Measurements from ENCODE around the gene ACTR6.
A peak's percentile ranks its signal among the peaks of the same experiment; 100 is the strongest.
"Not testable (repeated sequence)": the region's sequence is repeated elsewhere in the genome, so short reads cannot be mapped to it uniquely, and the experiment has no call there.

The ACTR6 gene

DNA sequence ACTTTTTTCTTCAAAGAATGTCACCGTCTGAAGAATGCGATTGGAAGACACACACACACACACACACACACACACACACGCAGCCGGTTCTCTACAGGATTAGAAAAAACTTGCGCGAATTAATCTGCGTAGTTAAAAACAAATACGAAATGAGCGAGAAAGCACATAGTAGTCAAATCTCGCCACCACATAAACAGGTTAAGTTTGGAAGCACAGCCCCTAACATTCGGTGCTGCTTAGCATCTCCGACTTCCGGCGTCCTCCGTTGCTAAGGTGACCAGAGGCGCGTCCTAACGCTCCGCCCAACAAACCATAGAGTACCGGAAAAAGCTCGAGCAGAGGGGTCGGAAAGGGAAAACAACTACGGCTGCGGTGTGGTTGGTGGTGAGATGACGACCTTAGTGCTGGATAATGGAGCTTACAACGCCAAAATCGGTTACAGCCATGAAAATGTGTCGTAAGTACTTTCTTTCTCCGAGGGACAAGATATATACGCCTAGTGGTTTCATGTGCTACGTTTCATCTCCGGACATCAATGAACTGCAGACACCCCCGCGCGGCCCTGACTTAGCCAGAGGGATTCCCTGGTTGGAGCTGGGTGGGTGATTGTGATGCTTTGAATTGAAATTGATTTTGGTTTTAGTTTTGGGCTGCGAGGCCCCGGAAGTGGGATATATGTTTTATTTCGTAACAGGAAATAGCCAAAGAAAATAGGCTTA is at the start of gene ACTR6:
TSS of gene ACTR6 (plus strand) at position 353 of the 719 bp plus-strand sequence. CDS start at position 390, 37 bp downstream.
- peak; percentile 62 for DNase-seq

- no peak for DNase-seq
Observed at GRCh38 chr12:100151769-100152168, 48.8 kb upstream of the ACTR6 start.

DNA sequence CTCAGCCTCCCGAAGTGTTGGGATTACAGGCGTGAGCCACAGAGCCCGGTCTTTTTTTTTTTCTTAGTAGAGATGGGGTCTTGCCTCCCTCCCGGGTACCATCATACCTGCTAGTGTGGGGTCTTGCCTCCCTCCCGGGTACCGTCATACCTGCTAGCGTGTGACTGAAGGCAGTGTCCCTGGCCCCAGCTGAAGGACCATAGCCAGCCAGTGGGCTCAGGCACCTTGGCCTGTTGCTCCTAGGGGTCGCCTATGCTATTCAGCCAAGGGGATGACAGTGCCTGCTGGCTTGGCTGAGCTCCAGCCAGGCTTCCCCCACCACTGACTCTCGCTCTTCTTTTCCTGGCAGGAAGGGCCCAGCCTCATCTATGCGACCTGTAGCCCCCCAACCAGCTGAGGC is 47.5 kb upstream of the ACTR6 start:
- DNase-seq: no peak

- peak; percentile 68 for DNase-seq
Observed at GRCh38 chr12:100154474-100155247, 46.0 kb upstream of the ACTR6 start.

- no peak for DNase-seq
Observed at GRCh38 chr12:100156731-100157426, 43.7 kb upstream of the ACTR6 start.

DNA sequence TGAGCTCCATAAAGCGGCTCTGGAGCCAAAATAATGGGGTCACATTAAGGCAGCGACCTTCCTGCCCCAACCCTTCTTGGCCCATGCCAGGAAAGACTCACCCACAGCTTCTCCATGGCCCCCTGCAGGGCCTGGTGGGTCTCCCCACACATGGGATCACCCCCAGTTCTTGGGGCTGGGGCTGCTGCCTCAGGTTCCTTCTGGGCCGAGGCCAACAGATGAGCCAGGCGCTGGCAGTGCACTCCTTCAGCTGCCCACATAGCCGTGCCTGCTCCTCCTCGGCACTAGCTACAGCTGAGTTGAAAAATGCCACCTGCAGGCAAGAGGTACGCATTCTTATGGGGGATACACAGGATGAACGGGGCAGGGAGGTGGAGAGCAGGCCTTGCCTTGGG is 43.2 kb upstream of the ACTR6 start:
- no peak for DNase-seq

DNA sequence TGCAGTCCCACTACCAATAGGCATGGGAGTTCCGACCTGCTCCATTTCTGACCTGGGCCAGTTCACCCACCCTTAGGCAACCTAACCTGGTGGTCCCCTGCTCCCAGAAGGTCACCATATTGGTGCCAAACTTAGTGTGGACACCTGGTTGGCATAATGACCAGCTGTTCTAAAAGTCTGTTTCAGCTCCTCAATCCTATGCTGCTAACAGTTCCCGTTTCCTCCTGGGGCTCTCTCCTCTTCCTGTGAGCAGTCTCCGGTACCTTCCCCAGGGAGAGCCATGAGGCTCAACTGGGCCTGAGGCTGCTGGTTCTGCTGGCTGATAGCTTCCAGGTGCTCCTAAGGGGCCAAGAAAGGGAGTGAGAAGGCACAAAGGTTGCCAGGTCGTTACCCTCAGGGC is 42.1 kb upstream of the ACTR6 start:
- no peak for DNase-seq

DNA sequence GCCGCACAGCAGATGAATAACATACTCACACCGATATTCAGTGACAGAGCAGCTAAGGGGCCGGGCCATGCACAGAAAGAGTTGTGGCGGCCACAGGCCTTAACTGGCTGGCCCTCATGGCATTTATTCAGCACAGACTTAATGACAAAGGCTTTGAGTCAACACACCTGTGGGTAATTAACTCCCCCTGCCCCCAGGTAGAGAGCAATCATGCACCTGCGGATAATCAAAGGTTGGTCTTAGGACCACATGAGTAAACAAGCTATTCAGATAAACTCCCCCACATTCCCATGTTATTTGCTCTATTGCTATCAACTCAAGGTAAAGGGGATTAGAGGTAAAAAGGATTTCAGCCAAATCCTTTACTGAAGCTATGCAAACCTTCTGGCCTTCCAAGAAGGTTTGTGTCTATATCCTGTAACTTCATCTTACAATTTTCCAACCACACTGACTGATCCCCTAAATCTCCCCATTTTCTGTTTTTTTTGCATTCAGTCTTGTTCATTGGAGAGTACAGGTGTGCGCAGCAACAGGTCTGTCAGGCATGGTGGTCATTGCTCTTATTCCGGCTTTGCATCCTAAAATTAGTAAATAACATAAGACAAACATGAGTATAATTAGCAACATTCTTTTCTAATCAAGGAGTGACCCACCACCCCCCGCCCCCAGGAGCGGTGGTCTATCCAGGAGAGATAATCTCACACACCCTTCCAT is 41.1 kb upstream of the ACTR6 start:
- DNase-seq: no peak

DNA sequence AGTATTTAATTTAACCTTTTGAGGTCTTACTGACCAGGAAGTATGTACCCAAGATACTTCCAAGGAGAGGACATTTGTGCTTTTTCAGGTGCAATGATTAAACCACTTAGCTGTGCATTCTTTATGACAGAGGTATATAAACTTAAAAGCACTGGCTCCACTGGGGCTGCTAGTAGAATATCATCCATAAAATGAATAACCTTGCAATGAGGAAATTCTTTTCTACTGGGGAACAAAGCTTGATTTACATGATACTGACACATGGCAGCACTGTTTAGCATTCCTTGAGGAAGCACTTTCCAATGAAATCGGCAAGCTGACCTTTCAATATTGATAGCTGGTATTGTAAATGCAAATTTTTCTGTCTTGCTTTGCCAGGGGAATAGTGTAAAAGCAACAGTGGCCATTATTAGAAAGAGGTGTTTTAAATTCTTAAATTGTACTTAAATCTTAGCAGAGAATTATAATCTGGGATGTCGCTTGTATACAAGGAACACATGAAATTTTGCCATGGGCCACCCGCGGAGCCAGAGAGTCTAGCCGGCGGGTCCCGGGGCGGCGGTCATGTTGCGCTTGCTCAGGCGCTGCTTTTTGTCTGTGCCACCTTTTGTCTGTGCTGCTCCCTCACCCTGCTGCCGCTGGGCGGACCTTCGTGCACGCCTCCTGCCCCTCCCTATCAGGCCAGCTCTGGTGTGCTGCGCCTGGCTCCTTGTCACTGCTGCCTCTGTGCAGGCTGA is 37.0 kb upstream of the ACTR6 start:
- DNase-seq: peak; percentile 92

DNA sequence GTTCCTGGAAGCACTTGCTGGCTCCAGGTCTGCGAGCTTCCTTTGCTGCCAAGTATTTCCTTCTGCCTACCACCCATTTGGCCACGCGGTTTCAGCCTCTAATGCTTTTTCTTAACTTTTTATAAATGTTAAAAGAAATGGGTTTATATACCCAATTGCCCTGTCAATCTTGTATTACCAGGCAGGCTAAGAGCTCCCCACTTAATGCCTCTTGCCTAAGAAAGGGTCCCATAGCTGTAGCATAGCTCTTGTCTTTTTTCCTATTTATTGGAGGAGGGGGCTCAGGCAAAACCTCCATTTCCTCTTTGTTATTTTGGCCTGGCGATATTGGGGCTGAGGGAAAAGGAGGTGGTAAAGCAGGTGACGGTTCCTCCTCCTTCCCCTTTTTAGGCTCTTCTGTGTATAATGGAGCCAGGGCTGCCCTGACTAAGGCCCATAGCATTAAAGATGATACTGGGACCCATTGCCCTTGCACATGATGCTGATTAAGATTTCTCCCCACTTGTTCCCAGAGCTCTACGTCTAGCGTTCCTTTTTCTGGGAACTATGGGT is 36.4 kb upstream of the ACTR6 start:
- DNase-seq: no peak

DNA sequence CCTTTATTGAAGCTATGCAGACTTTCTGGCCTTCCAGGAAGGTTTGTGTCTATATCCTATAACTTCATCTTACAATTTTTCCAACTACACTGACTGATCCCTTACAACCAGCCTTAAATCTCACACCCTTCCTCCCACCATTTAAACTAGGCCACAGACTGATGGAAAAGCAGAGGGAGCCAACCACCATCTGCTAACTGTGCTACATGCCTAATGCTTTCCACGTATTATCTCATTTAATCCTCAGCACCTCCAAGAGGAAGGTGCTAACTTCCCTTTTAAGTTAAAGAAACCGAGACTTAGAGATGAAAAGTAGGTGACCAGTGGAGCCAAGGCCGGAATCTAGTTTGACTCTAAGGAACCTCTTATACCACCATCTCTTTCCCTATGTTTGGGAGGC is 35.3 kb upstream of the ACTR6 start:
- DNase-seq: no peak

DNA sequence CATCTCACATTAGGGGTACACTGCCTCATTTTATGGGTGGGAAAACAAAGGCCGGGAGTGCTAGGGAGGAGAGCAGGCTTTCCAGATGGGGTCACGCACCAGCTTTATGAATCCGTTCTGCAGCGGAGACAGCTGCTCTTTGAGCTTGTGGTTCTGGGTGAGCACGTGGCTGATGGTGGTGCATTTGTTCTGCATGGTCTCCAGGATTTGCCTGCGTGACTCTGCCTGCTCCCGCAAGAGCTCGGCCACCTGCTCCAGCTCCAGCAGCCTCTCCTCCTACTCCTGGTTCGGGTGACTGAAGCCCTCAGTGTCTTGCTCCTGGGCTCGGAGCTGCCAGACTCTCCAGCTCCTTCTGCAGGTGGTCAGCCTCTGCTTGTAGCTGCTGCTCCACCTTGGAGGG is 34.4 kb upstream of the ACTR6 start:
- no peak for DNase-seq

DNA sequence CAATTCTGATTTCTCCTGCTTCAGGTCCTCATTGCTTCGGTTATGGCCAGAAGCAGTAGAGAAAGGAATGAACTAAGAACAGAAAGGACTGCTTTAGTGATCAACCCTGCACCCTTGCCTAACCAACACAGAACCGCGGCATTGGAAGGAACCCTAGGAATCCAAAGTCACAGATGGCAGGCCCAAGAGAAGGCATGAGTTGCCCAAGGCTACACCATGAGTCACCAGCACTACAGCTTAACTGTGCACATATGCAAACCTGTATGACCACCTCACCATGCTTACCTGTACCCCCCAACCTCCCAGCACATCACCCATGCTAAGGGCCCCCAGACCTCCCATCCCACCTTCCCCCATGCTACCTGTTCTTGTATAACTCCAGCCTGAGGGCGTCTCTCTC is 32.1 kb upstream of the ACTR6 start:
- DNase-seq: no peak

GRCh38 chr12:100169345-100169744 is 31.3 kb upstream of the ACTR6 start:
- no peak for DNase-seq

GRCh38 chr12:100170313-100170858 is 30.2 kb upstream of the ACTR6 start:
- no peak for DNase-seq

GRCh38 chr12:100171248-100171647 is 29.4 kb upstream of the ACTR6 start:
- DNase-seq: no peak

DNA sequence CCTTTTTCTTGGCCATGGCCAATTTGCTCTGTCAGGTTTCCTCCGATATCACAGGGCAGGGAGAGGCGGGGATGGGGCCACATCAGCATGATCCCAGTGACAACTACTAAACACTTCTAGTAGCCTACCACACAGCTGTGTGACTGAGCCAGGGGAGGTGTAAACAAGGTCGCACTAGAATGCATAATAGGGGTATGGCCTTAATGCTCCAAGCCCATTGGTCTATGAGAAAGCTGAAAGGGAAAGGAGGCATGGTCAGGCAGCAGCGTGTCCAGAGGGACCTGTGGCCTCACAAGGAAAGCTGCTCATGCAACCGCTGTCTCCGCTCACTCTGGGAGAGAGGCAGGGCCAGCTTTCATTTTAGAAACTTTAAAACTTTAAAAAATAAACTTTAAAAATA is 27.5 kb upstream of the ACTR6 start:
- DNase-seq: no peak

DNA sequence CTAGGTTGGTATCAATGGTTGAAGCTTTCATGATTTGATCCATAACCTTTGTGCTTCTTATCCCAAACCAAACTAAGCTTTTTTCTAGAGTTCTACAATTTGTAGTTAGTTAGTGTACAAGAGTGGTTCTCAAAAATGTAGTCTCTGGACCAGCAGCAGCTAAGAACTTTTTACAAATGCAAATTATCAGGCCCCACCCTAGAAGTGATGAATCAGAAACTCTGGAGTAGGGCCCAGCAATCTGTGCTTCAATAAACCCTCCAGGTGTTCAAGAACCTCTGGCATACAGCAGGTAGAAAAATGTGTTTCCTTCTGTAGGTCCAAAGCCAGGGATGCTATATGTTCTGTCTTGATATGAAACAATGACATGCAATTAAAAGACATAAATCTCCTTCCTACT is 26.1 kb upstream of the ACTR6 start:
- DNase-seq: no peak

DNA sequence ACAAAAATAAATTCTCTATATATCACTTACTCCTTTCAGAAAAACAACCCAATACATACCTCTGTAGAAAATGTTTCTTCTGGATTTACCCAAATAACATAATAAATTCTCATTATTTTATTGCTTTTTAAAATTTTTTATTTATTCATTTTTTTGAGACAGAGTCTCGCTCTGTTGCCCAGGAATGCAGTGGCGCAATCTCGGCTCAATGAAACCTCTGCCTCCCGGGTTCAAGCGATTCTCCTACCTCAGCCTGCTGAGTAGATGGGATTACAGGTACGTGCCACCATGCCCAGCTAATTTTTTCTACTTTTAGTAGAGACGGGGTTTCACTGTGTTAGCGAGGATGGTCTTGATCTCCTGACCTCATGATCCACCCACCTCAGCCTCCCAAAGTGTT is 24.1 kb upstream of the ACTR6 start:
- not testable (repeated sequence) for DNase-seq

- DNase-seq: no peak
Observed at GRCh38 chr12:100179252-100179651, 21.4 kb upstream of the ACTR6 start.

- no peak for DNase-seq
Observed at GRCh38 chr12:100184549-100185145, 16.0 kb upstream of the ACTR6 start.

Data from 8988T (cell line).